GM18508 (cell line): ENCODE data around the gene SLC6A9.

Experiments
- ATAC-seq: cut with Tn5 transposase; IDR thresholded peaks from one replicate; pipeline ENCODE4 v1.9.1; 2021; ENCODE audit warnings: moderate number of reproducible peaks; ENCODE audit not compliant: insufficient read depth, unreplicated experiment

Gene SLC6A9

GRCh38 chr1:43975249-43975961, 55.9 kb downstream of the SLC6A9 start:
- ATAC-seq = no peak

GRCh38 chr1:43974443-43975248, 56.6 kb downstream of the SLC6A9 start, which contains the start of gene ATP6V0B:
Gene ATP6V0B, plus strand, starts transcription at chr1:43974960. Its CDS starts 81 bp downstream, at chr1:43975041.
- ATAC-seq = no peak

GRCh38 chr1:43973981-43974442, 57.2 kb downstream of the SLC6A9 start:
- no peak for ATAC-seq

- no peak for ATAC-seq
These were observed 59.8 kb downstream of the SLC6A9 start for GRCh38 chr1:43971336-43971980.

- no peak for ATAC-seq
These were observed 60.4 kb downstream of the SLC6A9 start for GRCh38 chr1:43970911-43971310.

- no peak for ATAC-seq
These were observed 60.8 kb downstream of the SLC6A9 start for GRCh38 chr1:43970502-43970901.

- ATAC-seq = peak; percentile 42
These were observed 61.4 kb downstream of the SLC6A9 start, which contains the start of gene DPH2 for GRCh38 chr1:43969746-43970466. Gene DPH2, plus strand, starts transcription at chr1:43970010. Its CDS starts 166 bp downstream, at chr1:43970176.

- ATAC-seq = no peak
These were observed 61.9 kb downstream of the SLC6A9 start for GRCh38 chr1:43969416-43969745.

GRCh38 chr1:43968348-43968948, 62.8 kb downstream of the SLC6A9 start:
- ATAC-seq = no peak

GRCh38 chr1:43965316-43965715, 65.9 kb downstream of the SLC6A9 start:
- ATAC-seq = no peak

GRCh38 chr1:43963890-43964289, 67.4 kb downstream of the SLC6A9 start:
- no peak for ATAC-seq

- no peak for ATAC-seq
These were observed 68.3 kb downstream of the SLC6A9 start for GRCh38 chr1:43963006-43963405.

GRCh38 chr1:43962324-43962723, 68.9 kb downstream of the SLC6A9 start:
- ATAC-seq = no peak

GRCh38 chr1:43961692-43962091, 69.6 kb downstream of the SLC6A9 start:
- ATAC-seq = no peak

GRCh38 chr1:43960798-43961197, 70.5 kb downstream of the SLC6A9 start:
- no peak for ATAC-seq

GRCh38 chr1:43958351-43959255, 72.7 kb downstream of the SLC6A9 start:
- ATAC-seq = no peak

- ATAC-seq = no peak
These were observed 73.7 kb downstream of the SLC6A9 start for GRCh38 chr1:43957407-43958040.

- no peak for ATAC-seq
These were observed 75.0 kb downstream of the SLC6A9 start for GRCh38 chr1:43956234-43956633.
